ENCODE measurements around the gene SP140.
"Not testable (repeated sequence)": the region's sequence is repeated elsewhere in the genome, so short reads cannot be mapped to it uniquely, and the experiment has no call there.

Gene SP140

GRCh38 chr2:230326453-230327417, 101.2 kb downstream of the SP140 start, which contains the start of gene SP140L:
Gene SP140L (plus strand): TSS chr2:230327193. CDS start chr2:230327270, 77 bp downstream.
- peak; percentile 71 to 73 for DNase-seq (ENCODE audit: low read depth in 2 of 2)

DNA sequence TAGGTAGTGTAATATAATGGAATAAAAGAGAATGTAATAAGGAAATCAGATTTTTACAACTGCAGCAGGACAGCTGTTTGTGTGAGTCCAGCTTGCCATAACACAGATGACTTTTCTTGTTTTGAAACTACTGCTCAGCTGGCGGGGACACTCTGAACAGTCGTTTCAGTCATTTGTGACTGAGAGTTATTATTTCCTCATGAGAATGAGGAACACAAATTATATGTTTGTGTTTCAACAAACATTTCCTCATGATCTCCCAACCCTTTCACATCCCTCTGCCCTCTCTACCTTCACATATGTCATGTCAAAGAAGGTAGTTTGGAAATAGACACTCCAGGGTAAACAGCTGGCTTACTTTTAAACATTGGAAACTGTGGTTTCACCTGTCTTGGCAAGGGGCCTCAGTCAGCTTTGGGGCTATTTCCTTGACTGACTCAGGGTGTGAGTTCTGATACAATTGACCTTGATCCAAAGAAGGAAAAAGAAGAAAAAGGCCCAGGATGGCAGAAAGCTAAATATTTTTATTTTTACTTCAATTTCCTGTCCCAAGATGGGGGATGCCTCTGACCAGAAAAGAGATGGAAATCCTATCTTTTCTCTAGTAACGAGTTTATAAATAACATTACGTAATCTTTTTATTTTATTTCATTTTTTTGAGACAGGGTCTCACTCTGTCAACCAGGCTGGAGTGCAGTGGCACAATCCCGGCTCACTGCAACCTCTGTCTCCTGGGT, 102.0 kb downstream of the SP140 start:
- DNase-seq (ENCODE audit: low read depth in 2 of 2), result no peak

GRCh38 chr2:230328155-230328458, 102.6 kb downstream of the SP140 start:
- DNase-seq (ENCODE audit: low read depth in 2 of 2), result no peak

GRCh38 chr2:230329946-230330605, 104.5 kb downstream of the SP140 start:
- no peak for DNase-seq (ENCODE audit: low read depth in 2 of 2)

GRCh38 chr2:230330725-230331124, 105.2 kb downstream of the SP140 start:
- no peak for DNase-seq (ENCODE audit: low read depth in 2 of 2)

- DNase-seq (ENCODE audit: low read depth in 2 of 2), result no peak
These were observed 109.9 kb downstream of the SP140 start for GRCh38 chr2:230335461-230335863.

DNA sequence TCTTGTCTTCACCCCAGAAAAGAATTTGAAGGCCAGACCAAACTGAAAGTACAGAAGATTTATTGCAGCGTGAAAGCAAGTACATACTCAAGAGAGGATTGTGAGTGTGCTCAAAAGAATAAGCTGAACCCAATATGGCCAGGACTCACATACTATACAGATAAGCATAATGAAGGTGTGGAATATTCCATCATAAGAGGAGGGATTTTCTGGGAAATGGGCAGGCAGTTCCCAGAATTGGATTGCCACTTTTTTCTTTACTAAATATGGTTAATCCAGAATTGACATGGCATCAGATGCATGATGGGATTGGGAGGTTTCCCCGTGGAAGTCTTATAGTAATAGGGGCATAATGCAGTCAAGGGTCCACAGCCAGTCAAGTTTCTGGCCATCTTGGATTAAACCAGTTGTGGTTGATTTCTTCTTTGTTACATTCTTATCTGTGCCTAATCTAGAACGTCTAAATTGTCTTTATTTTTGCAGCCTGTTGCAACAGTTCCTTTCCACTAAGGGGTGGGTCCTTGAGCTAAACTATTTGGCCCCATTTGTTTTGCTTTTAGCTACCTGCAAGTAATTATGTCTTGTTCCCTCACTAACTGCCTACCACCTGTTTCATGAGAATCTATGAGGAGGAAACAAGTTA, 110.4 kb downstream of the SP140 start:
- DNase-seq (ENCODE audit: low read depth in 2 of 2), result no peak

GRCh38 chr2:230341936-230342528, 116.5 kb downstream of the SP140 start:
- not testable (repeated sequence) for DNase-seq (ENCODE audit: low read depth in 2 of 2)

DNA sequence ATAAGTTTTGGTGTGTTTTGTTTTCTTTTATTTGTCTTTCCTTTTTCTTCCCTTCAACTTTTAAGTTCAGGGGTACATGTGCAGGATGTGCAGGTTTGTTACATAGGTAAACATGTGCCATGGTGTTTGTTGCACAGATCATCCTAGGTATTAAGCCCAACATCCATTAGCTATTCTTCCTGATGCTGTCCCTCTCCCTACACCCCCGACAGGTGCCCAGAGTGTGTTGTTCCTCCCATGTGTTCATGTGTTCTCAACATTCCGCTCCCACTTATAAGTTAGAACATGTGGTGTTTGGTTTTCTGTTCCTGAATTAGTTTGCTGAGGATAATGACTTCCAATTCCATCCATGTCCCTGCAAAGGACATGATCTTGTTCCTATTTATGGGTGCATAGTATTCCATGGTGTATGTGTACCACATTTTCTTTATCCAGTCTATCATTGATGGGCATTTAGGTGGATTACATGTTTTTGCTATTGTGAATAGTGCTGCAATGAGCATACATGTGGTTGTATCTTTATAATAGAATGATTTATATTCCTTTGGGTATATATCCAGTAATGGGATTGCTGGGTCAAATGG, 117.6 kb downstream of the SP140 start:
- not testable (repeated sequence) for DNase-seq (ENCODE audit: low read depth in 2 of 2)

GRCh38 chr2:230343747-230344146, 118.2 kb downstream of the SP140 start:
- no peak for DNase-seq (ENCODE audit: low read depth in 2 of 2)

GRCh38 chr2:230346465-230346864, 120.9 kb downstream of the SP140 start:
- DNase-seq (ENCODE audit: low read depth in 2 of 2), result no peak

- DNase-seq (ENCODE audit: low read depth in 2 of 2), result no peak
These were observed 121.5 kb downstream of the SP140 start for GRCh38 chr2:230346921-230347533.

DNA sequence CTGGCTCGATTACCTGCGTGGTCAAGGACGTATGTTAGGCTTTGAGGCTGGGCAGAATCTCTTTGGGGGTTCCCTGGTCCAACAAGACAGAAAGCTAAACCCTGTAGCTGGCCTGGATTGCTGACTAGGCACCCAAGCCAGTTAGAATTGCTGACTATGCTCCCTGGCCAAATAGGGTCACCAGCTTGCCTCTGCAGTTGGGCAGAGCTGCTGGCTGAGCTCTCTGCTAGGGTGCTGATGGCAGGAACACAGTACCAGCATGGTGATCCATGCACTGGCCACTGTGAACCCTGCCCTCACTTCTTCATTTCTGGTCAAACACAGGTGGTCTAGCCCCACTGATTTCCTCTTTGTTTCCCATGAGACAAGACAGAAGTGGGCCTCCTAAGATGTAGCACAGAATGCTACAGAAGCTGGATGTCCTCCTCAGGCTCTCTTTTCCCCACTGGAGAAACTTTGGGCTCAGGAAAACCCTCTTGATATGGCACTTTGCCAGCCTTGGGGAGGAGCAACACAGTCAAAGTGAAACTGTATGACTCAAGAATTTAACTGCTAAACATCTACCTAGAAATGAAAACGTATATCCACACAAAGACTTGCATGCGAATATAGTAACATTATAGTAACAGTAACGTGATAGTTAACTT, 122.2 kb downstream of the SP140 start:
- no peak for DNase-seq (ENCODE audit: low read depth in 2 of 2)

GRCh38 chr2:230348787-230349186, 123.3 kb downstream of the SP140 start:
- DNase-seq (ENCODE audit: low read depth in 2 of 2), result no peak

GRCh38 chr2:230356084-230356483, 130.5 kb downstream of the SP140 start:
- DNase-seq (ENCODE audit: low read depth in 2 of 2), result no peak

DNA sequence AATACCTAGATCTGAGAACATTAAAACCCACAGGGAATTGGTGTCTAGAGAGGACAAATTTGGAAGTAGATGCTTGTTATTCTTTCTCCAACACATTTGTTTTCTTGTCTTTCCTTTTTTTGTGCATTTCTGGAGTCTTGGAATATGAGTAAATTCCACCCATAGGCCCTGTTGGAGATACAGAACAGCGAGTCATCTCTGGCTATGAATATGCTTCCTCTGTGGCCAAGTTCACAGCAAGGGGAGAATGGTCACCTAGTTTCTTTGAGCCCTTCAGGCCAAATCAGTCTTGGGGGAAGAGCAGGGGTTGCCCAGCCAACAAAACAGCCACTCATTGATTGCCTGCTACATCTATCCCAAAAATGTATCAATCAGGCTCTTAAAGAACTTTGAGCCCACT, 132.8 kb downstream of the SP140 start:
- DNase-seq (ENCODE audit: low read depth in 2 of 2), result no peak

- DNase-seq (ENCODE audit: low read depth in 2 of 2), result no peak
These were observed 134.5 kb downstream of the SP140 start for GRCh38 chr2:230360028-230360427.

GRCh38 chr2:230362030-230362691, 136.6 kb downstream of the SP140 start:
- DNase-seq (ENCODE audit: low read depth in 2 of 2), result no peak
